ENCODE data around the gene FUCA1.
"Not testable (repeated sequence)": the region's sequence is repeated elsewhere in the genome, so short reads cannot be mapped to it uniquely, and the experiment has no call there.

Gene FUCA1

GRCh38 chr1:23837908-23838307, 30.2 kb downstream of the FUCA1 start:
- DNase-seq (ENCODE audit: low spot score): no peak

GRCh38 chr1:23836037-23836436, 32.1 kb downstream of the FUCA1 start:
- no peak for DNase-seq (ENCODE audit: low spot score)

- DNase-seq (ENCODE audit: low spot score): not testable (repeated sequence)
Observed at GRCh38 chr1:23834156-23834555, 33.9 kb downstream of the FUCA1 start.

GRCh38 chr1:23827717-23828116, 40.4 kb downstream of the FUCA1 start:
- DNase-seq (ENCODE audit: low spot score): no peak

GRCh38 chr1:23826590-23826989, 41.5 kb downstream of the FUCA1 start:
- DNase-seq (ENCODE audit: low spot score): not testable (repeated sequence)

DNA sequence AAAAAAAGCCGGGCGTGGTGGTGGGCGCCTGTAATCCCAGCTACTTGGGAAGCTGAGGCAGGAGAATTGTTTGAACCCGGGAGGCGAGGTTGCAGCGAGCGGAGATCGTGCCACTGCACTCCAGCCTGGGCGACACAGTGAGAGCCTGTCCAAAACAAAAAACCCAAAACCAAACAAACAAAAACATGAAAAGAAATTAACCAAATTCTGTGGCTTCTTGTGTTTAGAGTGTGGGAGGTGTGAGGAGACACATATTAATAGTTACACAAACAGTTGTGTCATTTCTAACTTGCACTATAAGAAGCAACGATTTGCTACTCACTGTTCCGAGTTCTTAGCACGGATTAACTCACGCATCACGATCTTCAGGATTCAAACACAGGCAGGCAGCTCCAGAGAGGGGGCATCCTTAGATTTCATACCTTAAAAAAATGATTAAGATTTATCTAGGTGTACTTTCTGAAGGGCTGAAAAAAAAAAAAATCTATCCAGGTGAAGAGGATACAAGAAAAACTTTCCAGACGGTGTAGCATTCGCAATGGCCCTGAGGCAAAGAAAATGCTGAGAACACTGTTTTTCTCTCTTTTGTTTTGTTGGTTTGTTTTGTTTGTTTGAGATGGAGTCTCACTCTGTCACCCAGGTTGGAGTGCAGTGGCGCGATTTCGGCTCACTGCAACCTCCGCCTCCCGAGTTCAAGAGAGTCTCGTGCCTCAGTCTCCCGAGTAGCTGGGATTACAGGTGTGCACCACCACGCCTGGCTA, 42.1 kb downstream of the FUCA1 start:
- no peak for DNase-seq (ENCODE audit: low spot score)

DNA sequence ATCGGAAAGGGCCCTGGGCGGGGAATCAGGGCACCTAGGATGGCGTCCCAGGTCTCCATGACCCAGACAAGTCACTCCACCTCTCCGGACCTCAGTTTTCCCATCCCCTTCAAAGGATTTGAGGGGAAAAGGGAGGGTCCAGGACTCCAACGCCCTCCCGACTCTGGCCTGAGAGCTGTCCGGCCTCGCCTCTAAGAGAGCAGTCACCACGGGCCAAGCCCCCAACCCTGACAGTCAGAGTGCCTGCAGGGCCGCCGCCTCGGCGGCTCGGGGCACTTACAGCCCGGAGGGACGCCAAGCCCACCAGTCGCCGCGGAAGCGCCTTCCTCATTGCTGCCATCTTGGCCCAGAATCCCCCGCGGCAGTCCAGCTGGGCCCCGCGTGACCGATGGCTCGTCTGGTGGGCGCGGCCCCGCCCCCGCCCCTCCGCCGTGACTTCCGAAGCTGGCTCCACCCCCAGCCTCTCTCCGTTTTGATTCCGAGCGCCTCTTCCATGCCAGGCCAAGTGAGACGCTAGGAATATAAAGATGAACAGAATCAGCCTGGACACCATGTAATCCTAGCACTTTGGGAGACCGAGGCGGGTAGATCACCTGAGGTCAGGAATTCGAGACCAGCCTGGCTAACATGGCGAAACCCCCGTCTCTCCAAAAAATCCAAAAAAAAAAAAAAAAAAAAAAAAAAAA, 42.9 kb downstream of the FUCA1 start, which contains the start of gene HMGCL:
HMGCL (minus strand) TSS at position 354 of the 686 bp plus-strand sequence; CDS start at position 340, 14 bp downstream.
- peak; percentile 89 for DNase-seq (ENCODE audit: low spot score)

DNA sequence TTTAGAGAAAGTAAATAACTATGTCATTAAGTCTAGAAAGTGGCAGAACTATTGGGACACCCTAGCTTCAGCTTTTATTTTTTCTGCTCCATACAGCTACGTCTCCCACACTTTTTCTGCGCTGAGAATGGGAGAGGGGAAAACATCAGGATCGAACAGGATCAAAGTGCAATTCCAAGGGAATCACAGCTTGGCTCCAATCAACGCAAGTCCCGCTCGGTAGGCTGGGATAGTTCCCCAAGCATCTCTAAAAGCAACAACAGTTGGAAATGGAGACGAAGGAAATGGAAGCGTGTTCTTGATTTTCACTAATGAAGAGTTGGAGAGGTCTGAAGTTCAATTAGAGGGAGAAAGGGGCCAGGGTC, 43.4 kb downstream of the FUCA1 start:
- DNase-seq (ENCODE audit: low spot score): no peak

DNA sequence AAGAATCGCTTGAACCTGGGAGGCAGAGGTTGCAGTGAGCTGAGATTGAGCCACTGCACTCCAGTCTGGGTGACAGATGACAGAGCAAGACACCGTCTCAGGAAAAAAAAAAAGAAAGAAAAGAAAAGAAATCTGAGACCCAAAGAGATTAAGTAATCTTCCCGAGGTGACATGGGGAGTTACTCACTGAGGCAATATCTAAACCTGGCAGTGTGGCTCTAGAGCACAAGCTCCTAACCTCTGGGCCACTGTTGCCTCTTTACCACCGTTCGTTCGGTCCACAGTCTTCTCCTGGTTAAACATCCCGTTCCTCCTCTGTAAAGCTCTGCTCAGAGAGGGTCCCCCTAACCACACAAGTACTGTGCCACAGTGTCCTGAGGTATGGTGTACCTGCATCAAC, 44.3 kb downstream of the FUCA1 start:
- no peak for DNase-seq (ENCODE audit: low spot score)

GRCh38 chr1:23817633-23818032, 50.5 kb downstream of the FUCA1 start:
- no peak for DNase-seq (ENCODE audit: low spot score)

GRCh38 chr1:23816906-23817305, 51.2 kb downstream of the FUCA1 start:
- no peak for DNase-seq (ENCODE audit: low spot score)

GRCh38 chr1:23816361-23816760, 51.7 kb downstream of the FUCA1 start:
- no peak for DNase-seq (ENCODE audit: low spot score)

DNA sequence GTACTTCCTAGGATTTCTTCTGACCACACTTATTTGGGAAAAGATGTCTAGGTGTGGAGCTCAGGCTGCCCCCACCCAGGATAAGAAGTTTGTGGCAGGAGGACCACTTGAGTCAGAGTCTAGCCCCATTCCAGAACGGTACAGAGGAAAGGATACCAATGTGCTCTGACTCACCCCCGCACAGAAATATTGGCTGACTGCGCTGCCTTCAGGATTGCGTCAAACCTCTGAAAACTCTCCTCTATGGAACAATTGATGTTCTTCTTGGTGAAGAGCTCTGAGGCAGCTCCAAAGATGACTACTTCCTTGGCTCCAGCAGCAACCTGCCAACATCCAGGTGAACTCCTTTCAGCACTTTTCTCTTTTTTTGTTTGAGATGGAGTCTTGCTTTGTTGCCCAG, 54.1 kb downstream of the FUCA1 start:
- no peak for DNase-seq (ENCODE audit: low spot score)

DNA sequence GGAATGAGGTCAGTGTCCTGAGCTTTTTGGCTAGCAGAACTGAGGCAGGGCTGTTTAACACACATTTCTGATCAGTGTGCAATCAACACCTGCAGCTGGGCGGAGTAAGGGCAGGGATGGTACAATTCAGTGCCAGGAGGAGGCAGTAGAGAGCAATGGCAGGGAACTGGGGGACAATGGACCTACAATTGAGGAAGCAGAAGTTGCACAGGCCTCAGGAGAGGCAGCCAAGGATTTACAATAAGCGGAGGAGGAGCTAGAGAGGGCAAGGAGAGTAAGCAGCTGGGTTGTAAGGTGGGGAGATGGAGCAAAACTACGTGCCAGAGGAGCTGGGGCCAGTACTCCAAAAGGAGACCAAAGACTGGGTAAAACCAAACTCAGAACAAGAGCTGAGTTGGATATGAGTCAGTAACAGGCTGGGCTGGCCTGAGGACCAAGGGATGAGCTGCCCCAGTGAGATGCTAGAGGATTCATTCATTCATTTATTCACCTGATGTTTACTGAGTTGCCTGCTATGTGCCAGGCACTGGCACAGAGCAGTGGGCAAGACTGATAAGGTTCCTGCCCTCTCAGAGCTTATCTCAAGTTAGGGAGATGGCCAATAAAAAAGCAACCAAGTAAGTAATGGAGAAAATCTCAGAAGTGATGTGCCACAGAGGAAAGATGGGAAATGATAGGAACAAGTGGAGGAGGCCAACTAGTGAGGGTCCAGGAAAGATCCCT, 57.1 kb downstream of the FUCA1 start:
- DNase-seq (ENCODE audit: low spot score): peak; percentile 61

GRCh38 chr1:23809751-23810171, 58.3 kb downstream of the FUCA1 start:
- DNase-seq (ENCODE audit: low spot score): peak; percentile 76

- DNase-seq (ENCODE audit: low spot score): no peak
Observed at GRCh38 chr1:23807453-23807852, 60.6 kb downstream of the FUCA1 start.

DNA sequence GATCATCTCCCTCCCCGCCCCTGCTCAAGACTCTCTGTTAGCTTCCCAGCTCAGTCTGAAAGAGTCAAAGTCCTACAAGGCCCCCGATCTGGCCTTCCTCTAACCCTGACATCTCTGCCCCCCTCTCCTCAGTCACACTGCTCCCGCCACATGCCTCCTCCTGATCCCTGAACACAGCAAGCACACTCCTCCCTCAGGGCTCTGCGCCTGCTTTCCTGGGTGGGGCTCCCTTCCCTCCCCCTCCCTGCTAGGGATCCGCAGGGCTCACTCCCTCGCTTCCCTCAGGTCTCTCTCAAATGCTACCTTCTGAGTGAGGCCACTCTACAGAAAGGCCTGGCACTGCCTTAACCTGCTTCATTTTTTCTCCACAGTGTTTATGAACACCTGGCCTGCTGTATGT, 61.8 kb downstream of the FUCA1 start:
- DNase-seq (ENCODE audit: low spot score): no peak

GRCh38 chr1:23805025-23805424, 63.1 kb downstream of the FUCA1 start:
- DNase-seq (ENCODE audit: low spot score): no peak

GRCh38 chr1:23804183-23804835, 63.8 kb downstream of the FUCA1 start:
- no peak for DNase-seq (ENCODE audit: low spot score)

DNA sequence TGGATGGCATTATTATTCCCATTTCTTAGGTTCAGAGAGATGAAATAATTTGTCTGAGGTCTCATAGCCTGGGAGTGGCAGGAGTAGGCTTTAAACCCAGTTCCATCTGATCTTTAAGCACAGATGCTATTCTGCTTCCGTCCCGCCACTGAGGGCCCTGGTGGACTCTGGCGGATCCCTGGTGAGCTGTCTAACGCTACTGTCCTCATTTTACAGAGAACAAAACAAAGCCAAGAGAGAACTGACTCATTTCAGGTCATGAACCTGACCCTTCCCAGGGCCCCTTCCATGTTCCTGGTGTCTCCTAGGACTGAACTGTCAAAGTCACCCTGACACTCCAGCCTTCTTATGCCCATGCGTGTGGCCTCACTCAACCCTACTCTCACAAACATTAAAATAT, 64.4 kb downstream of the FUCA1 start:
- no peak for DNase-seq (ENCODE audit: low spot score)

- DNase-seq (ENCODE audit: low spot score): not testable (repeated sequence)
Observed at GRCh38 chr1:23802809-23803342, 65.2 kb downstream of the FUCA1 start.

DNA sequence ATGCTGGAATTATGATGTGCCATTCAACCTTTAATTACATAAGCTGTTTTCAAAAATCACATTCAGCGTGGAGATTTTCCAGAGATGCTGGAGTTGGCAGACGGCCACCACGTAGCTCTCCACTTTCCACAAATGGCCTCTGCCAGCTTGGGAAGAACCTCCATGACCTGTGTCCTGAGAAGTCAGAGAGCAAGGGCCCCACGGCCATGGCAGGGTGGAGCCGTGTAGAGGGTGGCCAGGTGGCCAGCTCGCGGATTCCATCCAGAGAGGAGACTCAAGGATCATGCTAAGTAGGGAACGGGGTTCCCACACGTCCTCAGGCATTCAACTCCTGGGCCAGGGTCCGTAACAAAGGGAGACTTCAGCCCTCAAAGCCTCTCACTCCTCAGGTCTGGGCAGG, 66.2 kb downstream of the FUCA1 start:
- no peak for DNase-seq (ENCODE audit: low spot score)

Data from kidney tubule cell (primary cell).